Transverse colon (tissue), 4 donors: ENCODE results near the gene ZC3H7A.

Source experiments
- EP300 ChIP-seq: sonication (generic); formaldehyde crosslinking; IDR thresholded peaks from one replicate; pipeline ENCODE4 v1.6.1; 2017; ENCODE audit warnings: antibody characterized with exemption, low read depth
- POLR2A ChIP-seq: fragments of 450-650 bp; IDR thresholded peaks from one replicate; pipeline ENCODE4 v1.6.1; 2016; ENCODE audit warnings: antibody characterized with exemption, mild to moderate bottlenecking, moderate library complexity
- POLR2AphosphoS5 ChIP-seq, 3 donors: sonication (generic); formaldehyde crosslinking; IDR thresholded peaks; one replicate each; pipeline ENCODE4 v1.6.1; 2016; ENCODE audit warnings: antibody characterized with exemption in 3 of 3
- TF ChIP-seq, protein P1 (sequence below), 5 experiments: fragments of 200-600 bp in 3 of 5; fragments of 450-650 bp in 2 of 5; sonication (generic) in 3 of 5; IDR thresholded peaks; 1 replicate in 2 of 5; 2 replicates in 3 of 5; pipeline ENCODE4 v1.5.1; 2016 to 2017; ENCODE audit warnings: antibody characterized with exemption in 5 of 5, inconsistent platforms in 3 of 5, mild to moderate bottlenecking in 2 of 5, moderate library complexity in 1 of 5

DNA sequence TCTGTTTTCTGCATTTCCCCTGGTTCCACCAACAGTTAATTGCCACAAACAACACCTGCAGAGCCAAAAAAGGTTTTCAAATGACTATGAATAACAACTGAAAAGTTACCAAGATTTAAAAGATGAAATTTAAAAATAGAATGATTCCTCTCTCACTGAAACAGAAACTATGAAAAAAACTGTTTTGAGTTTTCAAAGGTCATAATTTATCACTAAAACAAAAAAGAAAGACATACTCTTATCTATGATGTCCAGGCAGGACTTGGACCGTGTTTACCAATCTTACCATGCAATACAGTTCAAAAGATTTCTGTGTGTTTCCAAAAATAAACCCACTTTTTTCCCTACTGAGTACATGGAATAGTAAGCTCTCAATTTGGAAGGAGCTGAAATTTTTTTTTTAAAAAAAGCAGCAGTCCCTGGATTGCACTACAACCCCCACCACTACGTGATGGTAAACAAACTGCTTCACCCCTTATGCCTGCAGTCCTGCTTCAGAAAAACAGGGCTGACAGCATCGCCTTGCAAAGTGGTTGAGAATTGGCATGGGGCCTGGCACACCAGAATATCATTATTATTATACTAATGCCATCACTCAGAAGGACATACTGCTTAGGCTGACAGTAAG lies 62.9 kb downstream of the ZC3H7A start:
- TF ChIP-seq, protein P1, sequence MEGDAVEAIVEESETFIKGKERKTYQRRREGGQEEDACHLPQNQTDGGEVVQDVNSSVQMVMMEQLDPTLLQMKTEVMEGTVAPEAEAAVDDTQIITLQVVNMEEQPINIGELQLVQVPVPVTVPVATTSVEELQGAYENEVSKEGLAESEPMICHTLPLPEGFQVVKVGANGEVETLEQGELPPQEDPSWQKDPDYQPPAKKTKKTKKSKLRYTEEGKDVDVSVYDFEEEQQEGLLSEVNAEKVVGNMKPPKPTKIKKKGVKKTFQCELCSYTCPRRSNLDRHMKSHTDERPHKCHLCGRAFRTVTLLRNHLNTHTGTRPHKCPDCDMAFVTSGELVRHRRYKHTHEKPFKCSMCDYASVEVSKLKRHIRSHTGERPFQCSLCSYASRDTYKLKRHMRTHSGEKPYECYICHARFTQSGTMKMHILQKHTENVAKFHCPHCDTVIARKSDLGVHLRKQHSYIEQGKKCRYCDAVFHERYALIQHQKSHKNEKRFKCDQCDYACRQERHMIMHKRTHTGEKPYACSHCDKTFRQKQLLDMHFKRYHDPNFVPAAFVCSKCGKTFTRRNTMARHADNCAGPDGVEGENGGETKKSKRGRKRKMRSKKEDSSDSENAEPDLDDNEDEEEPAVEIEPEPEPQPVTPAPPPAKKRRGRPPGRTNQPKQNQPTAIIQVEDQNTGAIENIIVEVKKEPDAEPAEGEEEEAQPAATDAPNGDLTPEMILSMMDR (IDR thresholded peaks at IDR 0.05), result no peak
- TF ChIP-seq POLR2A, result no peak
- TF ChIP-seq POLR2AphosphoS5 (IDR thresholded peaks at IDR 0.05), result no peak
- no peak for TF ChIP-seq EP300
